Measurements from ENCODE around the gene CSK.
A peak's percentile ranks its signal among the peaks of the same experiment; 100 is the strongest.

The CSK gene

GRCh38 chr15:74833376-74834107 lies 51.7 kb downstream of the CSK start:
- TF ChIP-seq CTCF (IDR thresholded peaks at IDR 0.05) (no peak), ZFX (IDR thresholded peaks at IDR 0.05; ENCODE audit: borderline replicate concordance) (no peak)
- H3K27ac ChIP-seq: no peak overlapping the region

- H3K27ac ChIP-seq: no peak overlapping the region
- TF ChIP-seq CTCF (IDR thresholded peaks at IDR 0.05) (peak; percentile 95), ZFX (IDR thresholded peaks at IDR 0.05; ENCODE audit: borderline replicate concordance) (no peak)
These were observed 53.5 kb downstream of the CSK start for GRCh38 chr15:74835312-74835823.

- no peak for TF ChIP-seq CTCF (IDR thresholded peaks at IDR 0.05)
- TF ChIP-seq ZFX (IDR thresholded peaks at IDR 0.05; ENCODE audit: borderline replicate concordance): no peak
These were observed 55.0 kb downstream of the CSK start for GRCh38 chr15:74836846-74837245.

DNA sequence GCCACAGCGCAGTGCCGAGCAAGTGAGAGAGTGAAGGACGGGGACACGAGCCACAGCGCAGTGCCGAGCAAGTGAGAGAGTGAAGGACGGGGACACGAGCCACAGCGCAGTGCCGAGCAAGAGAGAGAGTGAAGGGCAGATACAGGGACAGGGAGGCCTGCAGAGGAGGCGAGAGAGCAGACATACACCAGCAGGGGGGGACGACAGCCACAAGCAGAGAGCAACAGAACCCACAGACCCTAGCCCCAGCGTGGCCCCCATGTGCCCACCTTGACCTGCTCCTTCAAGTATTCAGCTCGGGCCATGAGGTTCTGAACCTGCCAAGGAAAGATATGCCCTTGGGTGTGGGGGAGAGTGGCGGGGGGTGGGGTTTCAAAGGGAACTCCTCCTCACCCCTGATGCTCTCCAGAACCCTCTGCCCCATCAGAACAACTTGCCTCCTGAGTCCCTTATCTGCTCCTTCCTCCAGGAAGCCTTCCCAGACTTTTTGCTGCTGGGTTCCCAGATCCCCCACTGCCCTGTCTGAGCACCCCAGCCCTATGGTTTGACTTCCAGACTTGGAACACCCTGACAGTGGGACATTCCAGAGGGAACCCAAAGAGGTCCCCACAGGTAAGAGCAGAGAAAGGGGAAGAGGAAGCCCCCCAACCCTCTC lies 55.7 kb downstream of the CSK start:
- TF ChIP-seq ZFX (IDR thresholded peaks at IDR 0.05; ENCODE audit: borderline replicate concordance) (no peak), CTCF (IDR thresholded peaks at IDR 0.05) (no peak)
- H3K27ac ChIP-seq: no peak overlapping the region

More at GRCh38 chr15:74836846-74837245, 55.0 kb downstream of the CSK start:
- no peak overlapping the region for H3K27ac ChIP-seq

GRCh38 chr15:74838137-74838516 lies 56.2 kb downstream of the CSK start:
- TF ChIP-seq ZFX (IDR thresholded peaks at IDR 0.05; ENCODE audit: borderline replicate concordance): no peak
- TF ChIP-seq CTCF (IDR thresholded peaks at IDR 0.05): no peak
- H3K27ac ChIP-seq: no peak overlapping the region

DNA sequence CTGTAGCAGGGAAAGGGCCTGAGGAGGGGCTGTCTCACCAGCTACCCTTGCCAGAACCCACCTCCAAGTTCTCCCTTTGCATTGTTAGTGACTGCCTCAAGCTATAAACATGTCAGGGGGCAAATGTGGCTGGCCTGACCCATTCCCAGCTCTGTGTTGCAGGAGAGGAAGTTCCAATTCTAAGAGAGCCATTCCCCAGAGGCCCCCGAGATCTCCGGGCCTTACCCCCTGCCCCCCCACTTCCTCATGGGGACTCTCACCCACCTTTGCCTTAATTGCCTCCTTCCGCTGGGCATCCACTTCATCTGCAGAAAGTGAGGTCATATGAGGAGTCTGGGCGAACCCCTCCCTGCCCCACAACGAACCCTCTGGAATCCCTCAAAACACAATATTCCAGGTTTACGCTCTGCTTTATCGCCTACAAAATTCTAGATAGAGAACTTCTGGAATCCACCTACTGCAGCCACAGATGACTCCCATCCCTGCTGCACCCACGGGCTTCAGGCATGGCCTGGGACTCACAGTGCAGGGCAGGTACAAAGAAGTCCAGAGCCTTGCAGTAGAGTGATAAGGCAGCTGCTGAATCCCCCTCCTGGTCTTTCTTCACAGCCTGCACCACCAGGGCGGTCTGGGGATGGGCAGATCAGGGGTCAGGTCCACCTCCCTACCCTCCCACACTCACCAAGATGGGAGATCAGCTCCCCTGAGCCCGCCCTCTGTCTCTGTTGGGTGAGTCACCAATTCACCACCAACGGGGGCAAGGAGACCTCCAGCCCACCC lies 57.1 kb downstream of the CSK start:
- TF ChIP-seq ZFX (IDR thresholded peaks at IDR 0.05; ENCODE audit: borderline replicate concordance) (no peak), CTCF (IDR thresholded peaks at IDR 0.05) (no peak)

More for the DNA sequence above, 57.1 kb downstream of the CSK start:
- no peak overlapping the region for H3K27ac ChIP-seq

All from 22Rv1 (cell line).